ENCODE measurements around the gene TBCB. TPM values are rescaled to one million over a fixed set of nuclear protein-coding genes. Genes with fewer than 3 reads are reported as not detected.
"Not testable (repeated sequence)": the region's sequence is repeated elsewhere in the genome, so short reads cannot be mapped to it uniquely, and the experiment has no call there.

TBCB gene, protein sequence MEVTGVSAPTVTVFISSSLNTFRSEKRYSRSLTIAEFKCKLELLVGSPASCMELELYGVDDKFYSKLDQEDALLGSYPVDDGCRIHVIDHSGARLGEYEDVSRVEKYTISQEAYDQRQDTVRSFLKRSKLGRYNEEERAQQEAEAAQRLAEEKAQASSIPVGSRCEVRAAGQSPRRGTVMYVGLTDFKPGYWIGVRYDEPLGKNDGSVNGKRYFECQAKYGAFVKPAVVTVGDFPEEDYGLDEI
- 100 to 1,000 TPM; 141 to 166 TPM for total RNA-seq

DNA sequence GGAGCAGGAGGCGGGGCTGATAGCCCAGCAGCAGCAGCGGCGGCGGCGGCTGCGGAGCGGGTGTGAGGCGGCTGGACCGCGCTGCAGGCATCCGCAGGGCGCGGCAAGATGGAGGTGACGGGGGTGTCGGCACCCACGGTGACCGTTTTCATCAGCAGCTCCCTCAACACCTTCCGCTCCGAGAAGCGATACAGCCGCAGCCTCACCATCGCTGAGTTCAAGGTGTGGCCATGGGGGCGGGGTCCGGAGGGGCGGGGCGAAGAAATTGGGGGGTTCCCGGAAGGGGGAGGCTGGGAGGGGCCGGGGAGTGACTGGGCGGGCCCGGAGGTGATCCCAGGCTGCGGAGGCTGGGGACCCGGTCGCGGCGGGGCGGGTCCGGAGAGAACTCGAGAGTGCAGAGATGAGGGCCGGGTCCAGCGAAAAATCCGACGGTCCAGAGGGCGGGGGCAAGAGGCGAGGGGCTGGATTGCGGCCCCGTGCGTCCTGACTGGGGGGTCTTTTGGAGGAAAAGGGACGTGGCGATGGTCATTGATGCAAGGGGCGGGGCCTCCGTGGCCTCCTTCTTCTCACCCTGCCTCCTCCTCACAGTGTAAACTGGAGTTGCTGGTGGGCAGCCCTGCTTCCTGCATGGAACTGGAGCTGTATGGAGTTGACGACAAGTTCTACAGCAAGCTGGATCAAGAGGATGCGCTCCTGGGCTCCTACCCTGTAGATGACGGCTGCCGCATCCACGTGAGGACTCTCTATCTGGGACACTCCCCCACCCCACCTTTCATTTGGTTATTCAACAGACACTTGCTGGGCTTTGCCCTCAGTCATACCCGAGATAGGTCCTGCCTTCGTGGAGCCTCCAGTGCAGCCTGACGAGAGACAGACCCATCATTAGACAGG lies at the start of gene TBCB:
TBCB (plus strand) TSS at position 16 of the 891 bp plus-strand sequence; CDS start at position 109, 93 bp downstream.
- no peaks in the 10 kb centered on the region for H3K9me3 Mint-ChIP-seq (ENCODE audit: low read depth)
- peaks cover 35% of the 10 kb centered on the region for H3K4me1 Mint-ChIP-seq
- peaks cover 2% of the 10 kb centered on the region for H3K27me3 Mint-ChIP-seq
- peak; percentile 93 for DNase-seq
- peak within 1 kb of the TSS; percentile 94 for H3K27ac Mint-ChIP-seq
- peak; percentile 62 for ATAC-seq
- peaks cover 18% of the 10 kb centered on the region for H3K36me3 Mint-ChIP-seq
- CTCF ChIA-PET, result interaction anchor here (0.6 to 5.8 kb wide), 8 partner anchors 9 to 59 kb away, joined by 3 to 24 read pairs (median 4); no protein-coding TSS in a partner anchor
- peak within 1 kb of the TSS; percentile 91 for H3K4me3 Mint-ChIP-seq

DNA sequence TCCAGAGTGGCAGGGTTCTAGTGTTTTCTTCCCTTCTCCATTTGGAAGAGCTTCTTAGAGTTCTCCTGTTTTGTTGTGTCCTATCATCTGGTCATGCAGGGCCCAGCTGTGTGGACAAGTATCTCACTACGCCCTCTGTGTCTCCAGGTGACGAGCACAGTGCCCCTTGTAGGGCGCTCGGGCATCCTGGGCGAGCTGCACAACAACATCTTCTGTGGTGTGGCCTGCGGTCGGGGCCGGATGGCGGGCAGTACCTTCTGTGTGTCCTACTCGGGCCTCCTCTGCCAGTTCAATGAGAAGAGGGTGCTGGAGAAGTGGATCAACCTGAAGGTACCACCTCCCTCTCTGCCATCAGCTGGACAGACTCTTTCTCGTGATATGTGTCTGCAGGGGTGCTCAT lies 47.6 kb upstream of the TBCB start:
- Mint-ChIP-seq H3K4me1 (no peaks in the 10 kb centered on the region), H3K9me3 (ENCODE audit: low read depth) (no peaks in the 10 kb centered on the region), H3K36me3 (peaks cover 55% of the 10 kb centered on the region), H3K27me3 (no peaks in the 10 kb centered on the region), H3K27ac (no peak overlapping the region), H3K4me3 (no peak overlapping the region)
- DNase-seq (no peak), ATAC-seq (no peak)
- CTCF ChIA-PET, result interaction anchor here (1.6 kb wide), 1 partner anchor 103 kb away, joined by 3 read pairs; no protein-coding TSS in a partner anchor

DNA sequence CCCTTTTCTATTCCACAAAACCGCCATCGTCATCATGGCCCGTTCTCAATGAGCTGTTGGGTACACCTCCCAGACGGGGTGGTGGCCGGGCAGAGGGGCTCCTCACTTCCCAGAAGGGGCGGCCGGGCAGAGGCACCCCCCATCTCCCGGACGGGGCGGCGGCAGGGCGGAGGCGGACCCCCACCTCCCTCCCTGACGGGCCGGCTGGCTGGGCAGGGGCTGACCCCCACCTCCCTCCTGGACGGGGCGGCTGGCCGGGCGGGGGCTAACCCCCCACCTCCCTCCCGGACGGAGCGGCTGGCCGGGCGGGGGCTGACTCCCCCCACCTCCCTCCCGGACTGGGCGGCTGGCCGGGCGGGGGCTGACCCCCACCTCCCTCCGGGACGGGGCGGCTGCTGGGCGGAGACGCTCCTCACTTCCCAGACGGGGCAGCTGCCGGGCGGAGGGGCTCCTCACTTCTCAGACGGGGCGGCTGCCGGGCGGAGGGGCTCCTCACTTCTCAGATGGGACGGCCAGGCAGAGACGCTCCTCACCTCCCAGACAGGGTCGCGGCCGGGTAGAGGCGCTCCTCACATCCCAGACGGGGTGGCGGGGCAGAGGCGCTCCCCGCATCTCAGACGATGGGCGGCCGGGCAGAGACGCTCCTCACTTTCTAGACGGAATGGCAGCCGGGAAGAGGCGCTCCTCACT lies 46.3 kb upstream of the TBCB start:
- H3K27ac Mint-ChIP-seq; H3K27me3 Mint-ChIP-seq; H3K9me3 Mint-ChIP-seq (ENCODE audit: low read depth); CTCF ChIA-PET; H3K4me3 Mint-ChIP-seq; ATAC-seq; H3K4me1 Mint-ChIP-seq; DNase-seq: not testable (repeated sequence)
- peaks cover 56% of the 10 kb centered on the region for H3K36me3 Mint-ChIP-seq

GRCh38 chr19:36072081-36072480 lies 43.2 kb upstream of the TBCB start:
- no peak for DNase-seq
- no peaks in the 10 kb centered on the region for H3K27me3 Mint-ChIP-seq
- no peaks in the 10 kb centered on the region for H3K4me1 Mint-ChIP-seq
- H3K9me3 Mint-ChIP-seq (ENCODE audit: low read depth), result no peaks in the 10 kb centered on the region
- no peak overlapping the region for H3K27ac Mint-ChIP-seq
- ATAC-seq, result no peak
- H3K36me3 Mint-ChIP-seq, result peaks cover 49% of the 10 kb centered on the region
- H3K4me3 Mint-ChIP-seq, result no peak overlapping the region
- CTCF ChIA-PET, result no interaction called here

DNA sequence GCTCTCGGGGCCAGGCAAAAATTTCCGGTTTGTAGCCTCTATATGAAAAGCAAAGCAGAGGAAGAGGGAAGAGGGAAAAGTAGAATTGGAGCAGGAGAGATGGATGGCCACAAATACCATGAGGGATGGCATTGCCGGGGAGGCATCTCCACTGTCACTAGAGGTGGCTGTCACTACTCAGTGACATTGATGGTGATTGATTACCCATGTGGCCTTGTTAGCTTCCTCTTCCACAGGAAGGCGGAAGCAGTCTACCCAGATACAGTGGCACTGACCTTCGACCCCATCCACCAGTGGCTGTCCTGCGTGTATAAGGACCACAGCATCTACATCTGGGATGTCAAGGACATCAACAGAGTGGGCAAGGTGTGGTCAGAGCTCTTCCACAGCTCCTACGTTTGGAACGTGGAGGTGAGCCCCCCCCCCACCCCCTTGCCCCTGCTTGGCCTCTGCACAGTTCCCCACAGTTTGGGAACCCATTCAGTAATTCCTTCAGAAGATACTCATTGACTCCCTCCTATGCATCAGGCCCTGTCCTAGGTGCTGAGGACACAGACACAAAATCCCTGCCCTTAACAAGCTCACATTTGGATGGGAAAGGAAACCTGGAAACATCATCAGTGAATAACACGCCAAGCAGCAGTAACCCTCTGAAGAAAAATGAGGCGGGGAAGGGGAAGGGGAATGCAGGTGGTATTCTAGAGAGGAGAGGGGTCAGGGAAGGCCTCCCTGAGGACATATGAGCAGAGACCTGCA lies 42.0 kb upstream of the TBCB start:
- Mint-ChIP-seq H3K4me3 (no peak overlapping the region), H3K27me3 (no peaks in the 10 kb centered on the region), H3K4me1 (no peaks in the 10 kb centered on the region), H3K9me3 (ENCODE audit: low read depth) (no peaks in the 10 kb centered on the region), H3K36me3 (peaks cover 45% of the 10 kb centered on the region), H3K27ac (no peak overlapping the region)
- DNase-seq (no peak), ATAC-seq (no peak)
- CTCF ChIA-PET, result no interaction called here

DNA sequence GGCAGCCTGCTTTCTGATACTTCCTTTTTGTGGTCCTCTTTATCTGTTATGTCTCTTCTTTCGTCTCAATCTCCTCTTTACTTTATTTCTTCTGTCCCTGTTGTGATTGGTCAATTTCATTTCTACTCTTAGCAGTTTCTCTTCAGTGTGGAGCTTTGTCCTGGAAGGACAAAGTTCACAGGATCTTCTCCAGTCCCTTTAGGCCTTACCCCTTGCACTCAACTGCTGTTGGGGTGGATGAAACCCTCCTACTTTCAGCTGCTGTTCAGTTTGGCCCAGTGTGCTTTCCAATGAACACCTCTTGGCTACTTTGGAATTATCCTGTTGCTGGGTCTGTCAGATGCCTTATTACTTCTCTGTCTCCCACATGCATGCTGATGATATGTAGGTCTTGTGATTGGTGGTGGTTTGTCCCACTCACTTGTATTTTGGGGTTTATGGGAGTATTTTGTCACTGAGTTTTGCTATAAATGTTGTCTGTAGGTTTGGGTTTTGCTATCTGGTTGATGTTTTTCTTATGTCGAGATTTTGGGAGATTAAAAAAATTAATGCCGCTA lies 35.8 kb upstream of the TBCB start:
- no peaks in the 10 kb centered on the region for H3K9me3 Mint-ChIP-seq (ENCODE audit: low read depth)
- DNase-seq (no peak), ATAC-seq (no peak)
- no peak overlapping the region for H3K27ac Mint-ChIP-seq
- no peaks in the 10 kb centered on the region for H3K27me3 Mint-ChIP-seq
- H3K4me3 Mint-ChIP-seq, result no peak overlapping the region
- peaks cover 50% of the 10 kb centered on the region for H3K36me3 Mint-ChIP-seq
- H3K4me1 Mint-ChIP-seq, result no peaks in the 10 kb centered on the region
- CTCF ChIA-PET, result no interaction called here

- Mint-ChIP-seq H3K4me1 (no peaks in the 10 kb centered on the region), H3K4me3 (no peak overlapping the region), H3K27ac (no peak overlapping the region), H3K27me3 (no peaks in the 10 kb centered on the region), H3K36me3 (peaks cover 54% of the 10 kb centered on the region), H3K9me3 (ENCODE audit: low read depth) (no peaks in the 10 kb centered on the region)
- CTCF ChIA-PET, result no interaction called here
- no peak for ATAC-seq
- DNase-seq, result no peak
These were observed 33.9 kb upstream of the TBCB start for GRCh38 chr19:36081385-36081784.

DNA sequence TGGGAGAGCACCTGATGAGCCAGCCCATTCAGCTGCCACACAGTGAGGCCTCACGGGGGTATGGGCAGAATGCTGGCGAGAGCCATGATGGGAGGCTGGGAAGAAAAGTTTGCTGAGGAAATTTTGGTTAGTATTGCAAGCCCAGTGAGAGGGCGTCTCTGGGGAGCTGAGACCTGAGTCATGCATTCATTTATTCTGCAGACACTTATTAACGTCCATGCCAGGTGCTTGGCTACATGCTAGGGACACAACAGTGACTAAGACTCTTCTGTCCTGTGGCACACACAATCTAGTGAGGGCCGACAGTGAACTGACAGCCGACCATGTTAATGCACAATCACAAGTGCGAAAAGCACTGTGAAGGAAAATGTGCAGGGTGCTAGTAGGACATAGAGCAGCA lies 33.4 kb upstream of the TBCB start:
- CTCF ChIA-PET, result interaction anchor here (1.6 kb wide), 1 partner anchor 26 kb away, joined by 3 read pairs; no protein-coding TSS in a partner anchor
- ATAC-seq, result no peak
- H3K36me3 Mint-ChIP-seq, result peaks cover 56% of the 10 kb centered on the region

DNA sequence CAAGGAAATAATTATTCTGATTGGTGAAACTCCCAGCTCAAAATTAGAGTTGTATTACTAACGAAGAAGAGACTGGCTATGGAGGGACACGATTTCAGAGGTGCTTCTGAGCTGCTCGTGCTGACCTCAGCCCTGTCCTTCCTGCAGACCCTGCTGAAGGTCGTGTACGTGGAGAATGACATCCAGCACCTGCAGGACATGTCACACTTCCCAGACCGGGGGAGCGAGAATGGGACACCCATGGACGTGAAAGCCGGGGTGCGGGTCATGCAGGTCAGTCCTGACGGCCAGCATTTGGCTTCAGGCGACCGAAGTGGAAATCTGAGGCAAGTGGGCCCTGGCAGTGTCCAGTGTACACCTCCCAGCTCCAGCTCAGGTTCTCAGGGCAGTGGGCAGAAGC lies 32.4 kb upstream of the TBCB start:
- no peaks in the 10 kb centered on the region for H3K4me1 Mint-ChIP-seq
- DNase-seq (no peak), ATAC-seq (no peak)
- CTCF ChIA-PET, result interaction anchor here (1.6 kb wide), 1 partner anchor 27 kb away, joined by 3 read pairs; no protein-coding TSS in a partner anchor
- H3K27ac Mint-ChIP-seq, result no peak overlapping the region
- peaks cover 51% of the 10 kb centered on the region for H3K36me3 Mint-ChIP-seq
- no peak overlapping the region for H3K4me3 Mint-ChIP-seq
- H3K27me3 Mint-ChIP-seq, result no peaks in the 10 kb centered on the region
- H3K9me3 Mint-ChIP-seq (ENCODE audit: low read depth), result no peaks in the 10 kb centered on the region

More for the DNA sequence above, 33.4 kb upstream of the TBCB start:
- Mint-ChIP-seq H3K4me1 (no peaks in the 10 kb centered on the region), H3K9me3 (ENCODE audit: low read depth) (no peaks in the 10 kb centered on the region), H3K27me3 (no peaks in the 10 kb centered on the region), H3K27ac (no peak overlapping the region), H3K4me3 (no peak overlapping the region)
- no peak for DNase-seq

GRCh38 chr19:36084231-36085009 lies 30.8 kb upstream of the TBCB start:
- no peaks in the 10 kb centered on the region for H3K27me3 Mint-ChIP-seq
- ATAC-seq (no peak), DNase-seq (no peak)
- peaks cover 49% of the 10 kb centered on the region for H3K36me3 Mint-ChIP-seq
- CTCF ChIA-PET, result no interaction called here
- H3K27ac Mint-ChIP-seq, result no peak overlapping the region
- no peaks in the 10 kb centered on the region for H3K9me3 Mint-ChIP-seq (ENCODE audit: low read depth)
- no peak overlapping the region for H3K4me3 Mint-ChIP-seq
- H3K4me1 Mint-ChIP-seq, result no peaks in the 10 kb centered on the region

DNA sequence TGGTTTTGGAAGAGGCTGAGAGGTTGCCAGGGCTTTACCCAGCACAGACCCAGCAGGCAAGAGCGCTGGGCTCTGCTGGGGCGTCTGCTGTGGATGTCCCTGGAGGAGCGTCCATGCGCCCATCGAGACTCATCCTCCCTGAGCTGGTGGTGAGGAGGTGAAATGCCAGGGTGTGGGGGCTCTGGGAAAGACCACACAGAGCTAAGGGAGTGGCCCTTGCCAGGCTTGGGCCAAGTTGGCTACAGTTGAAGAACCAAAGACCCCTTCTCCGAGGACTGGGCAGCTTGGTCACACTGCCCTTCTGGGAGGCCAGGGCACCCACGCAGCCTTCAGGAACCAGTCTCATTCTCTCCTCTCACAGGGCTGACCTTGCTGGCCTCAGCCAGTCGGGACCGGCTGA lies 28.9 kb upstream of the TBCB start:
- H3K27me3 Mint-ChIP-seq, result no peaks in the 10 kb centered on the region
- no peak for ATAC-seq
- H3K4me3 Mint-ChIP-seq, result no peak overlapping the region
- no peak overlapping the region for H3K27ac Mint-ChIP-seq
- H3K36me3 Mint-ChIP-seq, result peaks cover 43% of the 10 kb centered on the region
- no peaks in the 10 kb centered on the region for H3K9me3 Mint-ChIP-seq (ENCODE audit: low read depth)
- CTCF ChIA-PET, result no interaction called here
- DNase-seq, result no peak
- H3K4me1 Mint-ChIP-seq, result peaks cover 2% of the 10 kb centered on the region

DNA sequence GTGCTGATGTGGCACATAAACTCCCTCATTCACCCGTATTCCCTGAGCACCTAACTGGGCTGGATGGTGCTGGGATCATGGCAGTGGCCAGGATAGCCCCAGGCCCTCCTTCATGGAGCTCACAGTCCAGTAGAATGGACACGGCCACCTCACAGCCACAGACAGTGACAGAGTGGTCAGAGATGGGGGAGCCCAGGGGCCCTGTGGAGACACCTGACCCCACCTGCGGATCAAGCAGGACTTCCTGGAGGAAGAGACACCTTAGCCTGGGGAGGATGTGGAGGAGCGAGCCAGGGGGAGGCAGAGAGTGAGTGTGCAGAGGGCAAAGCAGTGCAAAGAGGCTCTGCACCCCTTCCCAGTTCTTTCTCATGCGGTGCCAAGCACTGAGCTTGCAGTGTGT lies 25.4 kb upstream of the TBCB start:
- no peak for ATAC-seq
- H3K36me3 Mint-ChIP-seq, result peaks cover 37% of the 10 kb centered on the region

More for the DNA sequence above, 25.4 kb upstream of the TBCB start:
- peaks cover 27% of the 10 kb centered on the region for H3K4me1 Mint-ChIP-seq
- H3K4me3 Mint-ChIP-seq, result no peak overlapping the region
- H3K27ac Mint-ChIP-seq, result no peak overlapping the region
- no peaks in the 10 kb centered on the region for H3K9me3 Mint-ChIP-seq (ENCODE audit: low read depth)
- H3K27me3 Mint-ChIP-seq, result no peaks in the 10 kb centered on the region
- no peak for DNase-seq
- CTCF ChIA-PET, result interaction anchor here (1.0 kb wide), 1 partner anchor 10 kb away, joined by 3 read pairs; no protein-coding TSS in a partner anchor
